Stimulated activated CD8-positive, alpha-beta memory T cell treated with anti-CD3 and anti-CD28 coated beads, Interleukin-4, amount 100 ng/mL, for 4 hours (primary cell): Measurements from ENCODE around the gene IL20RB.
A peak's percentile ranks its signal among the peaks of the same experiment; 100 is the strongest.
"Not testable (repeated sequence)": the region's sequence is repeated elsewhere in the genome, so short reads cannot be mapped to it uniquely, and the experiment has no call there.

Experiments used
- DNase-seq, 2 donors: peaks; one replicate each; pipeline ENCODE4 v3.0.0-alpha.2; 2020; ENCODE audit warnings: low read depth in 2 of 2, low spot score in 1 of 2

The IL20RB gene

DNA sequence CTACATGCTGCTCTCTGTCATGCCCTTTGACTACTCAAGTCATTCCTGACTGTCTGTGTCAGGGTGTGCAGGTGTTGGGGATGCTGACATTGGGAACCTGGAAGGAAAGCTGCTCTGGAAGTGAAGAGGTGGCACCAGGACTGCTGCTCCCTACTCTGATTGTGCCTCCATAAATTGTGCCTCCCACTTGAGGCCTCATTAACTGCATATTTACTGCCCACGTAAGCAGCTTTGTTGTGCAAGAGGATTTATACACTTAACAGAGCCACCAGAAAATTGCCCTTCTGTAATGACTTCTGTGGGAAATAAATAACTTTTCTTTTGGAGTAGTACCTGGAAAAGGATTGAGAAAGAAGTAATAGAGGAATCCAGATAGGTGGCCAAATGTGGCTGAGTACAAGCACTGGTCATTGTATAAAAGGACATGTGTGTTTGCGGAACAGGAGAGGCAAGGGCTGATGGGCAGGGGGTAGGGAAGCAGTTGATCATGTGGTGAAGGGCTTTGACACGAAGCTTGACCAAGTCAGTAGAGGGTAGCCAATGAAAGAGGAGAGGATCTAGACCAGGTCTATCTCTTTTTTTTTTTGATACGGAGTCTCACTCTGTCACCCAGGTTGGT, 24.8 kb downstream of the IL20RB start:
- DNase-seq: no peak

DNA sequence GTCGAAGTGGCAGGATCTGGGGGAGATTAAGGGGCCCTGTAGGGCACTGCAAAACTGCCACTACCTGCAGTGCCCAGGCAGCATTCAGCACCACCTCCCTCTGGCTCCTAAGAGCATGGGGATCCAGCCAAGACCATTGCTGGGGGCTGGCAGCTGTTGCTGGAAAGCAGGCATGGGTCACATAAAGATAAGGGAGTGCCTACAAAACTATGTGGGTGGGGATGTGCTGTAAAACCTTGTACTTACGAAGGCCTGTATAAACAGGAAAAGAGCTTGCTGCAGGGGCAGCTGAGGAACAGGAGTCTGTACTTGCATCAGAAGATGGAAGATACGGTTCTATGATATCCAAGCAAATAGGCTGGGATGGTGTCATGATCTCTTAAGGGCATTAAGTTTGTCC, 27.1 kb downstream of the IL20RB start:
- no peak for DNase-seq

DNA sequence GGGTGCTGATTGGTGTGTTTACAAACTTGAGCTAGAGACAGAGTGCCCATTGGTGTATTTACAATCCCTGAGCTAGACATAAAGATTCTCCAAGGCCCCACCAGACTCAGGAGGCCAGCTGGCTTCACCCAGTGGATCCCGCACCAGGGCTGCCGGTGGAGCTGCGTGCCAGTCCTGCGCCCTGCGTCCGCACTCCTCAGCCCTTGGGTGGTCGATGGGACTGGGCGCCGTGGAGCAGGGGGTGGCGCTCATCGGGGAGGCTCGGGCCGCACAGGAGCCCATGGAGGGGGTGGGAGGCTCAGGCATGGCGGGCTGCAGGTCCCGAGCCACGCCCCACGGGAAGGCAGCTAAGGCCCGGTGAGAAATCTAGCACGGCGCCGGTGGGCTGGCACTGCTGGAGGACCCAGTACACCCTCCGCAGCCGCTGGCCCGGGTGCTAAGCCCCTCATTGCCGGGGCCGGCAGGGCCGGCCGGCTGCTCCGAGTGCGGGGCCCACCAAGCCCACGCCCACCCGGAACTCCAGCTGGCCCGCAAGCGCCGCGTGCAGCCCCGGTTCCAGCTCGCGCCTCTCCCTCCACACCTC, 29.7 kb downstream of the IL20RB start:
- not testable (repeated sequence) for DNase-seq

DNA sequence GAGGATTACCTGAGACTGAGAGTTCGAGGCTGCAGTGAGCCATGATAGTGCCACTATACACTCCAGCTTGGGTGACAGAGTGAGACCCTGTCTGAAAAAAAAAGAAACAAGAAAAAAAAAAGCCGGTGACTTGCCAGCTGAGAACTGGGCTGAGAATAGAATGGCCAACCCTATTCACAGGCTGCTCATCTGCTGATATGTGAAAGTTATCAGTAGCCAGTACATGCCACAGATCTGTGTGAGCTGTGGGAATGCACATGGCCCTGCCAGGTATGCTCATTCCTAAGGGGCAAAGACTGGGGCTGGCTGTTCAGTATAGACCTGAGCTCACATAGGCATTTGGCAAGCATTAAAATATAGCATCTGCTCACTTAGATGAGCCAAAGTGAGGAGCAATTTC, 30.9 kb downstream of the IL20RB start:
- no peak for DNase-seq

DNA sequence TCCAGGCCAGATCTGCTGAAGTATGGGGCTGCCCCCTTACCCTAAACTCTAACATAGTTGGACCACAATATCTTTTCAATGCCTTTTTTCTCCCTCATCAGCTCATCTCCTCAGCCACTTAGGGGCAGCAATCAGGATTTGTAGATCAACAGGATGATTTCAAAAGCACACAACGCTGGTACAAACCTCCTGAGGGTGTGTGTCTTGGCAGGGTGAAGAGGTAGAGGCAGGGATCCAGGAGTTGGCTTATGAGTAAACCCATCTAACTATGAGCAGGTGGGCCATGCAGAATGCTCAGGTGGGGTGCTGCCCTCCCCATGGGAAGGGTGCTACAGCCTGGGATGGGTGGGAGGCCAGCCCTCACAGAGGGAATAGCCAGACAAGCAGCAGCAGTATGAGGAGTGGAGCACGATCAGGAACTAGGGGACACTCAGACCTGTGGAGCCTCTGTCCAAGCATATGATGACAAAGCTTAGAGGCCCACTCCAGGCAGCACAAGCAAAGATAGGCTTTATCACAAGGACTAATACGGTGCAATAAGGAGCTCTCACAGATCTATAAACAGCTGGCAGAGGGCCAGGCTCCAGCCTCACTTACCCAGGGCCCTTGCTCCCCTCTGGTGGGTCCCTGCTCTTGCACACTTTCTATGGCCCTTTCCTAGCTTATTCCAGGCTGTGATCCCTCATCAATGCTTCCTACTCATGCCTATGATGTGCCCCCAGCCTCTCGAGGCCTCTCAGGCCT, 32.2 kb downstream of the IL20RB start:
- no peak for DNase-seq

DNA sequence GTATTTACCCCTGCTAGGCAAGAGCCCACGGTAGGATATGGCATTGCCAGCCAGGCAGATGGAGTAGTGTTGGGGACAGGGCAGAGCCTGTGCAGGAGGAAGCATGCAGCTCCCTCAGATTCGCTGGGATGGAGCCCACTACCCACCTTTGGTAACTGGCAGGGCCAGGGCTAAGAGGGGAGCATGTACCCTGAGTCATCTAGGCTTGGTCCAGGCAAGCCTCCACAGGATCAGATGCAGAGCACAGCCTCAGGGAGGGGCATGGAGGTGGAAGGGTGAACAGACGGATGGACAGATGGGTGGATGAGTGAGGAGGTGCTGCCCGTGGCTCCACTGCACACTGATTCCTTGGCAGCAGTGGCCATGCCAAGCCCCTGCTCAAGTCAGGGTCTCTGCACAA, 33.0 kb downstream of the IL20RB start:
- DNase-seq: no peak

DNA sequence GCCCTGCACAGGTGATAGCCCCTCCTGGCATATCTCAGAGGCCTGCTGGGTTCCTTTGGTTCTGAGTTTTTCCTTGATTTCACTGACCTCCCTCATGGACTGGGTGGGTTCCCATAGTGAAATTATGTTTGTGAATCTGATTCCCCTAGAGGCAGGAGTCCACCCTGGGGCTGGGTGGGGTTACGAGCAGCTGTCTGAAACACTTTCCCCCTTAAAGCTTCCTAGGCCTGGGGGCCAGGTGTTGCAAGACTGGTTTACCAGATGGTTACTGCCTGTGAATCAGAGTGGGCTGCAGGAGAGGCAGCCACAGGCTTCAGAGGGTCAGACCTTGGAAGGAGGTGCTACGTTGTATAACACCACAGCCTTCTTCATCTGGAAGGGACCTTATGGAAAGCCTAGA, 34.3 kb downstream of the IL20RB start:
- DNase-seq: no peak

DNA sequence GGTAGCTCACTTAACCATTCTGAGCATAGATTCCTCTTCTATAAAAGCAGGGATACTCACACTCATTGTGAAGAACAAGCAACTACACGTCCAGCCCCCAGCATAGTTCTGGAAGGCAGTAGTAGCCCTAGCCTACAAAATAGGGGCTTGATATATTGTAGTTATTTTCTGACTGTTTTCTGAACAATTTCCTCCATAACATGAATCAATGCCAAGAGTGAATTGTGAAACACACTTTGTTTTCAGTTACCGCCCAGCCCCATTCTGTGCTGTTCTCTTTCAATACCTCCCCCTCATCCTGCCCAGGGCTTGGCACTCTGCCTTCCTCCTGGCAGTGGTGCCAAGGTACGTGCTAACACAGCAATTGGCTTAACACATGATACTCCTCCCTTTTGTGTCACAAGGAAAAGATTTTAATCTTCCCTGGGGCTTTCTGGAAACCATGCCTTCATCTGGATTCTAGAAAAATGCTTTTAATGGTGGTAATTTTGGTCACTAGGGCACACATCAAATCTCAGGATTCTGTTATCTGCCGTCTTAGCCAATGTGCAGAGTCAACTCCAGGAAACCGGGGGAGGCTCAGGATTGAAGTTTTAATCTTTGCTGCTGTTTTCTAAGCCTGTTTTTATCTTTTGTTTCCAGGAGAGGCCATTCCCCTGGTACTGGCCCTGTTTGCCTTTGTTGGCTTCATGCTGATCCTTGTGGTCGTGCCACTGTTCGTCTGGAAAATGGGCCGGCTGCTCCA, 37.2 kb downstream of the IL20RB start:
- DNase-seq: no peak

DNA sequence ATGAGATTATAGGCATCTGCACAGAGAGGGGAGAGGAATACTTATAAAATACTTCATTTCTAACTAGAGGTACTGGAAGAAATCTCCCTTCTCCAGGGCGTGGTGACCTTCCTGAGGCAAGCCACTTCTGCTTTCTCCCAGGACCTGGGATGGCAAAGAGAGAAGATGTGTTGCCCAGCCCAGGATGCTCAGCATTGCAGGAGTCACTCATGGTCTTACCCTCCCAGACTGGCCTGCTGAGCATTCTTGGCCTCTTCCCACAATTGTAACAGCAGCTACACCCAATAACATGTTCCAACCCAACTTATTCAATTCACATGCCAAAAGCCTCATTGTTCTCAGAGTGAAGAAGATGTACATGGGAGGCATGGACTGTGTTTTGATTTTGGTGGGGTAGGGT, 37.9 kb downstream of the IL20RB start:
- no peak for DNase-seq

DNA sequence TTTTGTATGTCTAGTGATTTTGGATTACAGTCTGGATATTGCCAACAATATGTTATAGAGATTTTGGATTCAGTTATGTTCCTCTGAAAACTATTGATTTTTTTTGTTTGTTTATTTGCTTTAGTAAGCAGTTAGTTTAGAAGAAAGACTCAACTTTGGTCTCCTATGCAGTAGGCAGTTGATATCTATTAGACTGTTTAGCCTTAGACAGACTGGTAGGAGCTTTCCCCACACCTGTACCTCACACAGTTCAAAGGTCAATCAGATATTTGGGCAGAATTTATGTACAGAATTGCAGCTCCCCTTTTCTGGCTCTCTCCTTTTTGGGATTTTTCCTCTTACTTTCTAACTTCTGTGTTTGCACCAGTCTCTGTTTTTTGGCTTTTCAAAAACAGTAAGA, 42.3 kb downstream of the IL20RB start:
- no peak for DNase-seq

DNA sequence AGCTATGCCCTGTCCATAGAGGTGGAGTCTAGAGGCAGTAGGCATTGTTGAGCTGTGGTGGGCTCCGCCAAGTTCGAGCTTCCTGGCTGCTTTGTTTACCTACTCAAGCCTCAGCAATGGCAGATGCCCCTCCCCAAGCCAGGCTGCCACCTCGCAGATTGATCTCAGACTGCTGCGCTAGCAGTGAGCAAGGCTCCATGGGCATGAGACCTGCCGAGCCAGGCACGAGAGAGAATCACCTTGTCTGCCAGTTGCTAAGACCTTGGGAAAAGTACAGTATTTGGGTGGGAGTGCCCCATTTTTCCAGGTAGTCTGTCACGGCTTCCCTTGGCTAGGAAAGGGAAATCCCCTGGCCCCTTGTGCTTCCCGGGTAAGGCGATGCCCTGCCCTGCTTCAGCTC, 49.6 kb downstream of the IL20RB start:
- DNase-seq: not testable (repeated sequence)

DNA sequence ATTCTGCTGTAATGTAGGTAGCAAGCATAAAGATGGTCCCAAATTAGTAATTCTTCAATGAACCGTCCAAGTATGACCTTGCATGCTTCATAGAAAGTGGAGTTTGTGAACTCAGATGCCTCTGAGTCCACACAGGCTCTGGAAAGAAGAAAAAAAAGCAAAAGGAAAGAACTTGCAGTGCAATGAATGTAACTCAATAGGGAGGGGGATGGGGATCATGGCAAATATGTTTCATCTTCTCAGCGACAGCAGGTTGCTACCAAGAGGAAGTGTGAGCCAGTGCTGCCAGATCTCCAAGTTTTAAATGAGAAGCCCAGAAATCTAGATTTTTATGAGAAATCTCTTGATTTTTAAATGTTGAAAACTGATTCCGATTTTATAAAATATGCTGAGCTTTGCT, 50.3 kb downstream of the IL20RB start:
- no peak for DNase-seq

DNA sequence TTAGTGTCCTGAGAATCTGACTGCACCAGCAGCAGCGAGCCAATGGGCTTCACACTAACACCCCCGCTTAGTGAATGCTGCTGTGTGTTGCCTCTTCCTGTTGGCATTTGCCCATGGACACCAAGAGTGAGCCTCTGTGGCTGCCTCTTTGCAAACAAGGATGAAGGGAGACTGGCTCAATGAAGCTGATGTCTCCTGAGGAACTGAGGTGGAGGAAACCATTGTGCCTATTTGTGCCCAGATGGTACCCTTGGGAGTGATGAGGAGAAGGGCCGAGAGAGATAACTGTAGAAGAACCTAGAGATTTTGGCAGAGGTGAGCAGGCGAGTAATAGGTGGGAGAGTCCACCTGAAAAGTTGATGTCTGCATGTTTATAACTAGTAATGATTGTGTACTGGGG, 51.2 kb downstream of the IL20RB start:
- no peak for DNase-seq

DNA sequence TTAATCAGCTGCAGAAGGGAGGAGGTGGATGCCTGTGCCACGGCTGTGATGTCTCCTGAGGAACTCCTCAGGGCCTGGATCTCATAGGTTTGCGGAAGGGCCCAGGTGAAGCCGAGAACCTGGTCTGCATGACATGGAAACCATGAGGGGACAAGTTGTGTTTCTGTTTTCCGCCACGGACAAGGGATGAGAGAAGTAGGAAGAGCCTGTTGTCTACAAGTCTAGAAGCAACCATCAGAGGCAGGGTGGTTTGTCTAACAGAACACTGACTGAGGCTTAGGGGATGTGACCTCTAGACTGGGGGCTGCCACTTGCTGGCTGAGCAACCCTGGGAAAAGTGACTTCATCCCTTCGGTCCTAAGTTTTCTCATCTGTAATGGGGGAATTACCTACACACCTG, 52.4 kb downstream of the IL20RB start:
- DNase-seq: no peak

DNA sequence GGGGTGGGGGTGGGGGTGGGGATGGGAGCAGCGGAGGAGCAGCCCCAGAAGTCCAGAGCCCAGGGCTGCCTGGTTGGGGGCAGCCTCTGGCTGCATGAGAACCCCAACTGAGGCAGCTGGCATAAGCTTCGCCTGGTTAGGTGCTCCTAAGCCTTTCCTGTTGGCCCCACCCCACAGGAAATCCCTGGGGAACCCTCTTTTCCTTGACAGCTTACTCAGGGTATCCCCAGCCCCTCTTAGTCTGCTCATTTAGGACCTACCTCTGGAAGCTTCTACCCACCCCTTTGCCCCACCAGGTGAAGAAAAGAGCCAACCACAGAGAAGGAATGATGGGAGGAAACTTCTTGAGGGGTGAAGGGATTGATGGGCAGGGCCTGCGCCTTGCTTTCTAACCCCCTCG, 53.4 kb downstream of the IL20RB start:
- DNase-seq: no peak

DNA sequence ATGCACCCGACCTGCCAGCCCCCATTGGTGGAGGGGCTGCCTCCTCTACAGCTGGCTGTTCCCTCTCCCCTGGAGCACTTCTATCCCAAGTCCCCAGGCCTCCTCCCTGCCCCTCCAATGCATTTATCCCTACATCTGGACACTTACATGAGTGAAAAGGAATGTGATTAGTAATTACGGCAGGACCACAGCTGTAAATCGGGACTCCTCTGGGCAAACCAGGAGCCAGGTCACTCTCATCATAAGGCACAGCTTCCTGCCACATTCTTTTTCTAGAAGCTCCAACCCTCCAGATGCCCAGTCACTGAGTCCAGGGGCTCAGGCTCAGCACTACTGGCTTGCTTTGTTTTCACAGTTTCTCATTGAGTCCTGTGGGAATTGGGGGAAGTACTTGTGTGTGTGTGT, 54.3 kb downstream of the IL20RB start:
- no peak for DNase-seq

DNA sequence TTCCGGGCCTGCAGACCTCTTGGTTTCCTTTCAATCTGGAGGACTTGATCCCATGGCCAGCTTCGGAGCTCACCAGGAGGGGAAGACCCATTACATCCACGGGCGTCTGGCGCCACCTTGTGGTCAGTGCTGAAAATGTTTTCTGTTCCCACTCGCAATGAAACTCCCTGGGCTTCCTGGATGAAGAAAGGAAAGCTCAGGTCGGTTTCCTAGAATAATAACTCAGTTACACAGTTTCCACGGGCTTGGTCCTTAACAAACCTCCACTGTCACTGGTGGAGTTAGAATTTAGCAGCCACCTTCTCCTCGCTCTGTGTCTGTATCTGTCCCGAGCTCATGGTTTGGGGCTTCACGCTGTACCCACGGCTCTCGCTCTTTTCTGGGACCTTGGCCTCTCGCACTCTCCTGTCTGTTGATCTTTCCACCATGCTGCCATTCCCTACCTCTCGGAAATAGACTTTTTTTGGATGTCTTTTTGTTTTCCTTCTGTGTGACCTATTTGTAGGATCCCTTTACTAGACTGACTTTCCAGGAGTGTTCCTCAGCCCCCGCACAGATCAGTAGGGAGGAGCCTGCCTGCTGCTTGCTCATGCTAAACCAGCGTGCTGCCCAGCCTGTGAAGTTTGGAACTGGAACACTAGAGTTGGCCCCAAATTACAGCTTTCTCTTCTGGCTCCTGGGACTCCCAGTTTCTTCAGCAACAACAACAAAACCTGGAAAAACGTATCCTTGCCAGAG, 56.3 kb downstream of the IL20RB start:
- peak; percentile 57 to 84 for DNase-seq

DNA sequence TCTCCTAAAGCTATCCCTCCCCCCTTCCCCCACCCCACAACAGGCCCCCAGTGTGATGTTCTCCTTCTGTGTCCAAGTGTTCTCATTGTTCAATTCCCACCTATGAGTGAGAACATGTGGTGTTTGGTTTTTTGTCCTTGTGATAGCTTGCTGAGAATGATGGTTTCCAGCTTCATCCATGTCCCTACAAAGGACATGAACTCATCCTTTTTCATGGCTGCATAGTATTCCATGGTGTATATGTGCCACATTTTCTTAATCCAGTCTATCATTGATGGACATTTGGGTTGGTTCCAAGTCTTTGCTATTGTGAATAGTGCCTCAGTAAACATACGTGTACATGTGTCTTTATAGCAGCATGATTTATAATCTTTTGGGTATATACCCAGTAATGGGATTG, 59.5 kb downstream of the IL20RB start:
- not testable (repeated sequence) for DNase-seq

DNA sequence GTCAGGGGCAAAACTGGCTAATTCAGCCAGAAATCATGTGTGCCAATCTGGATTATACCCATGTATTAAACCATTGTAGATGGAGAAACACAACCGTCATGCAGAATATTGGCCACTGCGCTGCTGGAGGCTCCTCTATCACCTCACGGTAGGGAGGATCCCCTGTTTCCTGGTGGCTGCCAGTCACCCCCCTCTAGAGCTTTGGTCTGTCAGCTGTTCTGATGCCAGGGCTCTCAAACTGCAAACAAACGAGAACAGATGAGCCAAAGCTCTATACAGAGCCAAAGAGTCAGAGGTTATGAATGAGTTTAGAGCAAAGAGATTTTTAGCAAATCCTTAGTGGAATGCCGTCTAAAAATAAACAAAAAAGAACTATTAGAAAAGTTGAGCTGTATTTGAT, 62.5 kb downstream of the IL20RB start:
- DNase-seq: no peak

DNA sequence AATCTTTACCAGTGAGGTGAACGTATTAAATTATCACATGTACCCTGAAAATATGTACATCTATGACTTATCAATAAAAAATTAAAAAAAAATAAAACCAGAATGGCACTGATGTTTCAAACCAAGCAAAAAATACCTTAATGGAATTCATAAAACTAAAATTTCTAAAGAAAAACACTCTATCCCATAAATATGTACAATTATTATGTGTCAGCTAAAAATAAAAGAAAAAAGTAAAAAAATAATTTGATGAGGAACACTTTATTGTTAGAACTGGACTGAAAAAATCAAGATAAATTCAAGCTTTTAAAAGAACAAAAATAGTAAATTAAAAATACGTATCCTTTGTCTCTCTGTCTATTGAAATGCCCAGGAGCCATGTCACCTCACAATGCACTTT, 63.1 kb downstream of the IL20RB start:
- no peak for DNase-seq

DNA sequence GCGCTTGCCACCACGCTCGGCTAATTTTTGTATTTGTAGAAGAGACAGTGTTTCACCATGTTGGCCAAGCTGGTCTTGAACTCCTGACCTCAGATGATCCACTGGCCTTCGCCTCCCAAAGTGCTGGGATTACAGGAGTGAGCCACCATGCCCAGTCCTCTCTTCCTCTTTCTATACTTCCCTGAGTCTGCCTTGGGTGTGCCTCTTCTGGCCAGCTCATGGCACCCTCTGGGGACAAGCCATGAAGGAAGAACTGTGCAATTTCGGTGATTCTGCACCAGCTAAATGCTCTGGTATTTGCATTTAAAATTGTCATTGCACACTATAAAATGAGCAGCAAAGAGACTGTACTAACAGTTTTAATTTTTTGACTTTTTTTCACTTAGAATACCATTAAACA, 66.6 kb downstream of the IL20RB start:
- no peak for DNase-seq
